GM12801 (cell line): ENCODE measurements around the gene PLA2G2A.

ENCODE experiments used
- TF ChIP-seq, protein P1 (sequence below): IDR thresholded peaks from one replicate; pipeline ENCODE4 v1.5.1; 2011; ENCODE audit warnings: control low read depth; ENCODE audit not compliant: insufficient read length; ENCODE audit errors: extremely low read depth

The PLA2G2A gene

DNA sequence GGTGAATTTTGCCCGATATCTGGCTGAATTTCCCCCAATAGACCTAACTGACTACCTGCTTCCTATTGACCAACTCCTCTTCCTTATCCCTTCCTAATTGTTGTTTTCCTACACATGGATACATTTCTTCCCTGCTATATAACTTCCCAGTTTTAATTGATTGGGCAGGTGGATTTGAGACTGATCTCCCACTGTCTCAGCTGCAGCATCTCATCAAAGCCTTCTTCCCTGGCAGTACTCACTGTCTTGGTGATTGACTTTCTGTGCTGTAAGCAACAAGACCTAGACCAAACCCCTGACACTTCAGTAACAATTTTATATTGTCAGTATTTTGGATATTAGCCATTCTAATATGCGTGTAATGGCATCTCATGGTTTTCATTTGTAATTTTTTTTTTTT, 11.3 kb upstream of the PLA2G2A start:
- TF ChIP-seq, protein P1, sequence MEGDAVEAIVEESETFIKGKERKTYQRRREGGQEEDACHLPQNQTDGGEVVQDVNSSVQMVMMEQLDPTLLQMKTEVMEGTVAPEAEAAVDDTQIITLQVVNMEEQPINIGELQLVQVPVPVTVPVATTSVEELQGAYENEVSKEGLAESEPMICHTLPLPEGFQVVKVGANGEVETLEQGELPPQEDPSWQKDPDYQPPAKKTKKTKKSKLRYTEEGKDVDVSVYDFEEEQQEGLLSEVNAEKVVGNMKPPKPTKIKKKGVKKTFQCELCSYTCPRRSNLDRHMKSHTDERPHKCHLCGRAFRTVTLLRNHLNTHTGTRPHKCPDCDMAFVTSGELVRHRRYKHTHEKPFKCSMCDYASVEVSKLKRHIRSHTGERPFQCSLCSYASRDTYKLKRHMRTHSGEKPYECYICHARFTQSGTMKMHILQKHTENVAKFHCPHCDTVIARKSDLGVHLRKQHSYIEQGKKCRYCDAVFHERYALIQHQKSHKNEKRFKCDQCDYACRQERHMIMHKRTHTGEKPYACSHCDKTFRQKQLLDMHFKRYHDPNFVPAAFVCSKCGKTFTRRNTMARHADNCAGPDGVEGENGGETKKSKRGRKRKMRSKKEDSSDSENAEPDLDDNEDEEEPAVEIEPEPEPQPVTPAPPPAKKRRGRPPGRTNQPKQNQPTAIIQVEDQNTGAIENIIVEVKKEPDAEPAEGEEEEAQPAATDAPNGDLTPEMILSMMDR: no peak

DNA sequence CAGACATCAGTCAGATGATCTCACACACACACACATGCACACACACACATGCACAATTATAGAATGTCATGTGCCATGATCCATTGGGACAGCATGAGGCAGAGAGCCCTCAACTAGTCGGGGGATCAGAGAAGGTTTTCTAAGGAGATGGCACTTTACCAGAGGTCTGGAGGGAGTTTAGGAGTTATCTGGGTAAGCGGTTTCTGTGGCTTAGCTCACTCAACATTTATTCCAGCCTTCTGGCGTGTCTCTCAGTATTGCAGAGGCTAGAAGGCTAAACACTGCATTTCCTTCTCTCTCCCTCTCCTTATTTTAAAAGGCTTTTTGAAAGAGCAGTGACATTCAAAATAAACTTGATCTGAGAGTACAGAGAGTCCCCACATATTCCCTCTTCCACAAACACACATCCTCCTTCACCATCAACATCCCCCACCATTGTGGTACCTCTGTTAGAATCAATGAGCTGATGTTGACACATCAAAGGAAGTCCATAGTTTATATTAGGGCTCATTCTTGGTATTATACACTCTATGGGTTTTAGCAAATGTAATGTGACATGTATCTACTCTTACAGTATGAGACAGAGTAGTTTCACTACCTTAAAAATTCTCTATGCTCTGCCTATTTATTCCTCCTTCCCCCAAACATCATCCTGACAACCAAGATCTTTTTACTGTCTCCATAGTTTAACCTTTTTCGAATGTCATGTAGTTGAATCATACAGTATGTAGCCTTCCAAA, 9.0 kb upstream of the PLA2G2A start:
- TF ChIP-seq, protein P1: no peak

DNA sequence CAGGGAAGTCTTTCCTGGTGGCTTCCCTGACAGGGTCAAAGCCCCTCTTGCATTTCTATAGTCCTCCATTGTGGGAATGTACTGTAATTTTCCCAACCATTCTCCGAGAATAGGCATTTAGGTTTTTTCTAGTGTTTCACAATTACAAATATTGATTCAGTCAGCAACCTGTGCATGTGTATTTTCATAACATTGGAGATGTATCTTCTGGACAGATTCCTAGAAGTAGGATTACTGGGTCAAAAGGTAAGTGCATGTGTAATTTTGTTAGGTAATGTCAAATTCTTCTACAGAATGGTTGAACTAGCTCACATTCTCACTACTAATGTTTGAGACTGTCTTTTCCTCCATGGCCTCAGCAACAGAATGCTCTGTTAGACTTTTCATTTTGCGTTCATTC, 8.3 kb upstream of the PLA2G2A start:
- TF ChIP-seq, protein P1: no peak

DNA sequence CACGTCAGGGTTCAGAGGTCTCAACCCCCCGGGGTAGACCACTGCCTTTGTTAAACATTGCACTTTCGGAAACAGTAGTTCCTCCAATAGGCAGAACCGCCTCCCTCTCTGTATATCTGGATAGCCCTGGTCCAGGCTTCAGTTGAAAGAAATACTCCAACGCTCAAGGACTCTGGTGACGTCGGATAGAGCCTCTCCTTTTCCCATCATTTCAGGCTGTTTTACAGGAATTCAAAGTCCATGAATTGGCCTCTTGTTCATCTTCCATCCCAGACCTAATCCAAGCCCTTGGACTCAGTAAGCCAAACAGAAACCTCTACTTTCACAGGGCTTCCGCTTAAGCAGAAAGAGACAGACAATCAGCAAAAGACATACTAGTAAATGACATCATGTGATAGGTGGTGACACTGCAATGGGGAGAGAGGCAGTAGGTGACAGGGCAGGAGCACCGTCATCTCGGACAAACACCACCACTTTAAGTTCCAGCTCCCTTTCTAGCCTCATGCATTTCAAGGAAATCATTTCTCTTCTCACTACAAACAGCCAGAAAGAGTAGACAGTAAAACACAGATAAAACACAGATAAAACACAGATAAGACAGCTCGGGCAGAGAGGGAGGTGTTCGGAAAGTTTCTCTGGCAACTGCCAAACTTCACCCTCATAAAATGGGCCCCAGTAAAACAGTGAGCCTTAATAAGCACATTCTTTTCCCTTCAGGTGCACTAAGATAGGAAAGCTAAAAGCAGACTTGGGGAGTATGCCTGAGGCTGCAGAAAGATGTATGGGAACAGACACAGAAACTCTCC, 2.3 kb upstream of the PLA2G2A start:
- TF ChIP-seq, protein P1: no peak

DNA sequence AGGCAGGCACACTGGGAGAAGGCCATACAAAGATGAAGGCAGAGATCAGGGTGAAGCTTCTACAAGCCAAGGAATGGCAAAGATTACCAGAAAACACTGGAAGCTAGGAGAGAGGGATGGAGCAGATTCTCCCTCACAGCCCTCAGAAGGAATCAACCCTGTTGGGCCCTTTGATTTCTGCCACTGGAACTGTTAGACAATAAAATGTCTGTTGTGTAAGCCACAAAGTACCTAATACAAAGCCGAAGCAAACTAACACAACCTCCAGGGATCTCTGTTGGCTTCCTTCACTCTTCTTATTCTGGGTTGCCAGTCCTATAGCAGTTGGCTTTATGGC, 1.7 kb upstream of the PLA2G2A start:
- TF ChIP-seq, protein P1: no peak

DNA sequence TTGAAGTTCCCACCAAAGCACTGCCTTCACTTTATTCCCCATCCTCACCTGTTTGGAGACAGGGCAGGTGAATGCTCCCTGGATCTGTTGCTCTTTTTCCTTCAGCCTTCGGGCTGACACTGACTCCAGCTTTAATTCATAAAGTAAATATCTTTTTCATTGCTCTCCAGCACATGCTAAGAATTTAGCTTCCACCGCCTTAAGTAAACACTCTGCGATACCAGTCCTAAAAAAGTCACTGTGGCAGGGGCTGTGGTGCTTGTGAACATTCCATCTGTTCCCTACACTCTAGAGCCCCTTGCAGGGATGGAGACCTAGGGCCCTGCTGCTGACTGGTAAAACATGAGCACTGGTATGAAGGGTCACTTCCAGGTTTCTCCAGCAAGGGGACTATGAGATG, 896 bp upstream of the PLA2G2A start:
- TF ChIP-seq, protein P1: no peak

DNA sequence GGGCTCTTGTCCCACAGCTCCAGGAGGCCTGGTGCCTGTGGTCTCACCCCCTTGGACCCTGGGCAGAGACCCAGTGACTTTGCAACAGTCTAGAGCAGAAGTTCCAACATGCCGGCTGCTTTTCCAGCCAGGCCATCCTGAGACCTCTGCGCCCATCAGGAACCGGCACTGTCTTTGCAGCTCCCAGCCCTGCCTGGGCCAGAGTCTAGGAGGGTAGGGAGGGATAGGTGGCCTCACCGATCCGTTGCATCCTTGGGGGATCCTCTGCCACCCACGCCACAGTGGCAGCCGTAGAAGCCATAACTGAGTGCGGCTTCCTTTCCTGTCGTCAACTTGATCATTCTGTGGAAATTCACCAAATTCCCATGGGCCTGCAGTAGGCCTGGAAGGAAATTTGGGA, 1.3 kb downstream of the PLA2G2A start:
- TF ChIP-seq, protein P1: no peak
